HEK293 (cell line): ENCODE results near the gene RCL1.

Experiments used
- CTCF ChIA-PET: fragments of 350-600 bp; formaldehyde crosslinking; extraction: SDS; loops from one replicate; lab custom pipeline; 2021; ENCODE audit warnings: antibody characterized with exemption; lab: Yijun Ruan, JAX
- POLR2A ChIA-PET: fragments of 300-600 bp; formaldehyde crosslinking; extraction: SDS; loops from one replicate; lab custom pipeline; 2020; ENCODE audit warnings: antibody characterized with exemption, inconsistent platforms; lab: Yijun Ruan, JAX
- H3K27ac ChIP-seq: fragments of 200-500 bp; sonication (Bioruptor generic); 2 replicates; pipeline ENCODE4 v1.5.1; 2014; ENCODE audit warnings: low read depth, low read length, control low read depth, inconsistent platforms; ENCODE audit errors: extremely low read depth
- H3K36me3 ChIP-seq, 2 experiments: fragments of 200-500 bp in 1 of 2; sonication (Bioruptor generic) in 1 of 2; 1 replicate in 1 of 2; 2 replicates in 1 of 2; pipeline ENCODE4 v1.5.1; 2014 to 2017; ENCODE audit warnings: inconsistent platforms in 2 of 2, low read length in 2 of 2; ENCODE audit not compliant: control insufficient read depth in 2 of 2, insufficient read depth in 1 of 2
- H3K4me1 ChIP-seq: fragments of 200-500 bp; sonication (Bioruptor generic); 2 replicates; pipeline ENCODE4 v1.5.1; 2014; ENCODE audit warnings: mild to moderate bottlenecking, low read length, inconsistent platforms; ENCODE audit not compliant: control insufficient read depth, insufficient read depth
- H3K4me3 ChIP-seq: 2 replicates; pipeline ENCODE4 v1.5.1; 2011; ENCODE audit warnings: low read depth, mild to moderate bottlenecking, control low read depth, low read length, moderate library complexity
- H3K9me3 ChIP-seq: fragments of 200-500 bp; sonication (Bioruptor generic); 2 replicates; pipeline ENCODE4 v1.5.1; 2014; ENCODE audit warnings: low read depth, low read length, inconsistent platforms; ENCODE audit not compliant: control insufficient read depth, insufficient read depth
- KLF1 ChIP-seq: fragments of 450-650 bp; formaldehyde crosslinking; IDR thresholded peaks from 2 replicates; pipeline ENCODE4 v1.5.1; 2016; ENCODE audit warnings: missing biosample characterization, missing genetic modification characterization
- KLF10 ChIP-seq: fragments of 450-650 bp; IDR thresholded peaks from 2 replicates; pipeline ENCODE4 v1.5.1; 2018; ENCODE audit warnings: missing biosample characterization, mild to moderate bottlenecking, missing genetic modification characterization
- MEIS1 ChIP-seq: sonication (generic); formaldehyde crosslinking; IDR thresholded peaks from 2 replicates; pipeline ENCODE4 v1.8.1; 2022; ENCODE audit warnings: missing genetic modification reagents, mild to moderate bottlenecking, borderline replicate concordance
- SP7 ChIP-seq: fragments of 450-650 bp; formaldehyde crosslinking; IDR thresholded peaks from 2 replicates; pipeline ENCODE4 v1.5.1; 2016; ENCODE audit warnings: missing biosample characterization, missing genetic modification characterization
- ZNF121 ChIP-seq: fragments of 450-650 bp; formaldehyde crosslinking; IDR thresholded peaks from 2 replicates; pipeline ENCODE4 v1.5.1; 2016; ENCODE audit warnings: missing biosample characterization, missing genetic modification characterization
- ZNF266 ChIP-seq: fragments of 450-650 bp; formaldehyde crosslinking; IDR thresholded peaks from 2 replicates; pipeline ENCODE4 v1.5.1; 2016; ENCODE audit warnings: missing biosample characterization, missing genetic modification characterization, low read depth
- ZNF48 ChIP-seq: fragments of 450-650 bp; formaldehyde crosslinking; IDR thresholded peaks from 2 replicates; pipeline ENCODE4 v1.5.1; 2016; ENCODE audit warnings: missing biosample characterization, missing genetic modification characterization
- ZNF501 ChIP-seq: fragments of 450-650 bp; formaldehyde crosslinking; IDR thresholded peaks from 2 replicates; pipeline ENCODE4 v1.5.1; 2016; ENCODE audit warnings: missing biosample characterization, missing genetic modification characterization
- ZNF548 ChIP-seq: fragments of 450-650 bp; formaldehyde crosslinking; IDR thresholded peaks from 2 replicates; pipeline ENCODE4 v1.5.1; 2016; ENCODE audit warnings: missing biosample characterization, missing genetic modification characterization
- ZNF549 ChIP-seq: fragments of 450-650 bp; IDR thresholded peaks from 2 replicates; pipeline ENCODE4 v1.5.1; 2018; ENCODE audit warnings: missing biosample characterization, missing genetic modification characterization, mild to moderate bottlenecking, inconsistent platforms, moderate library complexity
- ZNF561 ChIP-seq: fragments of 450-650 bp; IDR thresholded peaks from 2 replicates; pipeline ENCODE4 v1.5.1; 2018; ENCODE audit warnings: missing biosample characterization, missing genetic modification characterization, borderline replicate concordance
- ZNF610 ChIP-seq: fragments of 450-650 bp; formaldehyde crosslinking; IDR thresholded peaks from 2 replicates; pipeline ENCODE4 v1.5.1; 2016; ENCODE audit warnings: missing biosample characterization, missing genetic modification characterization, borderline replicate concordance
- ZNF629 ChIP-seq: fragments of 450-650 bp; formaldehyde crosslinking; IDR thresholded peaks from 2 replicates; pipeline ENCODE4 v1.5.1; 2017; ENCODE audit warnings: missing biosample characterization, missing genetic modification characterization
- ZNF654 ChIP-seq: fragments of 450-650 bp; formaldehyde crosslinking; IDR thresholded peaks from 2 replicates; pipeline ENCODE4 v1.5.1; 2016; ENCODE audit warnings: low read depth, missing biosample characterization, missing genetic modification characterization
- ZNF660 ChIP-seq: fragments of 450-650 bp; IDR thresholded peaks from 2 replicates; pipeline ENCODE4 v1.5.1; 2018; ENCODE audit warnings: missing biosample characterization, mild to moderate bottlenecking, missing genetic modification characterization
- ZNF677 ChIP-seq: fragments of 450-650 bp; IDR thresholded peaks from 2 replicates; pipeline ENCODE4 v1.5.0; 2018; ENCODE audit warnings: missing biosample characterization, mild to moderate bottlenecking, missing genetic modification characterization, moderate library complexity
- TF ChIP-seq, protein P1 (sequence below): fragments of 450-650 bp; formaldehyde crosslinking; conservative IDR thresholded peaks from 2 replicates; pipeline ENCODE4 v1.5.1; 2016; ENCODE audit warnings: low read depth, missing biosample characterization, missing genetic modification characterization
- TF ChIP-seq, protein P2 (sequence below): fragments of 450-650 bp; formaldehyde crosslinking; IDR thresholded peaks from 2 replicates; pipeline ENCODE4 v1.5.1; 2017; ENCODE audit warnings: missing biosample characterization, missing genetic modification characterization
- TF ChIP-seq, protein P3 (sequence below): fragments of 450-650 bp; formaldehyde crosslinking; IDR thresholded peaks from 2 replicates; pipeline ENCODE4 v1.5.1; 2016; ENCODE audit warnings: missing biosample characterization, missing genetic modification characterization

Gene RCL1

GRCh38 chr9:4762886-4763541, 29.7 kb upstream of the RCL1 start:
- POLR2A ChIA-PET = interaction anchor here (1.0 kb wide), 1 partner anchor 222 kb away, joined by 3 read pairs; the partner anchor contains the start of gene JAK2
- TF ChIP-seq ZNF677 (tag by site-specific recombination) (no peak), KLF10 (no peak), SP7 (tag by site-specific recombination) (0 out of 2 replicates have a peak, but pooled peaks have one; percentile 1), MEIS1 (CRISPR knock-in tag) (0 out of 2 replicates have a peak, but pooled peaks have one; percentile 5), ZNF549 (tag by site-specific recombination) (no peak), ZNF610 (no peak)
- TF ChIP-seq, protein P1, sequence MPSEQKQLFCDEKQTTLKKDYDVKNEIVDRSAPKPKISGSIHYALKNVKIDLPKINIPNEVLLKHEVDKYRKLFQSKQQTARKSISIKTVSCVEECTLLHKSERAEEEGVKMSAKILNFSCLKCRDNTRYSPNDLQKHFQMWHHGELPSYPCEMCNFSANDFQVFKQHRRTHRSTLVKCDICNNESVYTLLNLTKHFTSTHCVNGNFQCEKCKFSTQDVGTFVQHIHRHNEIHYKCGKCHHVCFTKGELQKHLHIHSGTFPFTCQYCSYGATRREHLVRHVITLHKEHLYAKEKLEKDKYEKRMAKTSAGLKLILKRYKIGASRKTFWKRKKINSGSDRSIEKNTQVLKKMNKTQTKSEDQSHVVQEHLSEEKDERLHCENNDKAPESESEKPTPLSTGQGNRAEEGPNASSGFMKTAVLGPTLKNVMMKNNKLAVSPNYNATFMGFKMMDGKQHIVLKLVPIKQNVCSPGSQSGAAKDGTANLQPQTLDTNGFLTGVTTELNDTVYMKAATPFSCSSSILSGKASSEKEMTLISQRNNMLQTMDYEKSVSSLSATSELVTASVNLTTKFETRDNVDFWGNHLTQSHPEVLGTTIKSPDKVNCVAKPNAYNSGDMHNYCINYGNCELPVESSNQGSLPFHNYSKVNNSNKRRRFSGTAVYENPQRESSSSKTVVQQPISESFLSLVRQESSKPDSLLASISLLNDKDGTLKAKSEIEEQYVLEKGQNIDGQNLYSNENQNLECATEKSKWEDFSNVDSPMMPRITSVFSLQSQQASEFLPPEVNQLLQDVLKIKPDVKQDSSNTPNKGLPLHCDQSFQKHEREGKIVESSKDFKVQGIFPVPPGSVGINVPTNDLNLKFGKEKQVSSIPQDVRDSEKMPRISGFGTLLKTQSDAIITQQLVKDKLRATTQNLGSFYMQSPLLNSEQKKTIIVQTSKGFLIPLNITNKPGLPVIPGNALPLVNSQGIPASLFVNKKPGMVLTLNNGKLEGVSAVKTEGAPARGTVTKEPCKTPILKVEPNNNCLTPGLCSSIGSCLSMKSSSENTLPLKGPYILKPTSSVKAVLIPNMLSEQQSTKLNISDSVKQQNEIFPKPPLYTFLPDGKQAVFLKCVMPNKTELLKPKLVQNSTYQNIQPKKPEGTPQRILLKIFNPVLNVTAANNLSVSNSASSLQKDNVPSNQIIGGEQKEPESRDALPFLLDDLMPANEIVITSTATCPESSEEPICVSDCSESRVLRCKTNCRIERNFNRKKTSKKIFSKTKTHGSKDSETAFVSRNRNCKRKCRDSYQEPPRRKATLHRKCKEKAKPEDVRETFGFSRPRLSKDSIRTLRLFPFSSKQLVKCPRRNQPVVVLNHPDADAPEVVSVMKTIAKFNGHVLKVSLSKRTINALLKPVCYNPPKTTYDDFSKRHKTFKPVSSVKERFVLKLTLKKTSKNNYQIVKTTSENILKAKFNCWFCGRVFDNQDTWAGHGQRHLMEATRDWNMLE = no peak
- TF ChIP-seq, protein P2, sequence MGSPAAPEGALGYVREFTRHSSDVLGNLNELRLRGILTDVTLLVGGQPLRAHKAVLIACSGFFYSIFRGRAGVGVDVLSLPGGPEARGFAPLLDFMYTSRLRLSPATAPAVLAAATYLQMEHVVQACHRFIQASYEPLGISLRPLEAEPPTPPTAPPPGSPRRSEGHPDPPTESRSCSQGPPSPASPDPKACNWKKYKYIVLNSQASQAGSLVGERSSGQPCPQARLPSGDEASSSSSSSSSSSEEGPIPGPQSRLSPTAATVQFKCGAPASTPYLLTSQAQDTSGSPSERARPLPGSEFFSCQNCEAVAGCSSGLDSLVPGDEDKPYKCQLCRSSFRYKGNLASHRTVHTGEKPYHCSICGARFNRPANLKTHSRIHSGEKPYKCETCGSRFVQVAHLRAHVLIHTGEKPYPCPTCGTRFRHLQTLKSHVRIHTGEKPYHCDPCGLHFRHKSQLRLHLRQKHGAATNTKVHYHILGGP = no peak
- no peak overlapping the region for H3K4me3 ChIP-seq
- no peak overlapping the region for H3K27ac ChIP-seq
- no peaks in the 10 kb centered on the region for H3K9me3 ChIP-seq
- H3K36me3 ChIP-seq = no peaks in the 10 kb centered on the region
- no peaks in the 10 kb centered on the region for H3K4me1 ChIP-seq
- CTCF ChIA-PET = interaction anchor here (0.6 to 6.4 kb wide), 43 partner anchors 8 to 838 kb away, joined by 3 to 94 read pairs (median 4); partner anchors contain the start of genes AK3, JAK2 and RCL1

- no peak overlapping the region for H3K4me3 ChIP-seq
- TF ChIP-seq ZNF121 (tag by site-specific recombination) = 0 out of 2 replicates have a peak, but pooled peaks have one; percentile 31
- TF ChIP-seq ZNF654 = no peak
- no peak for TF ChIP-seq ZNF266 (tag by site-specific recombination)
- H3K36me3 ChIP-seq = no peaks in the 10 kb centered on the region
- POLR2A ChIA-PET = no interaction called here
- H3K27ac ChIP-seq = no peak overlapping the region
- no peaks in the 10 kb centered on the region for H3K4me1 ChIP-seq
- H3K9me3 ChIP-seq = no peaks in the 10 kb centered on the region
- CTCF ChIA-PET = interaction anchor here (0.8 to 6.4 kb wide), 9 partner anchors 14 to 826 kb away, joined by 4 to 94 read pairs (median 6); partner anchors contain the start of gene JAK2
Observed at GRCh38 chr9:4764033-4764432, 28.7 kb upstream of the RCL1 start.

DNA sequence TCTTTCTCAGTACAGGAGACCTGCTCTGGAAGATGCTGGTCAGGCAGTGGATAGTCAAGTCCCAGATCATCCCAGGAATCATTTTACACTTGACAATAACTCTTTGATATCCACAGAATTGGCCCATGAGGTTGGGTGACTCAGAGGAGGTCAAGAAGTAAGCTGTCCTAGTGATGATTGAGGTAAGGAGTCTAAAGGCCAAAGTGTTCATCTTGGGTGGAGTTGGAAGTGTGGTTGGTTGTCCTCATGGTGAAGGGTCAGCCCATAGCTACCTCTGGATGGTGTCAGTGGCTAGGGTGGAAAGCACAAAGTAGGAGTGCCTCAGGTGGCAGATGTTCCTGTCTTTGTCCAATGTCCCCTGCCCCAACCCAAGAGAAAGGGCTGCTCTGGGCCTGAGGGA, 24.1 kb upstream of the RCL1 start:
- no peak overlapping the region for H3K27ac ChIP-seq
- CTCF ChIA-PET = interaction anchor here (1.1 to 1.4 kb wide), 3 partner anchors 9 to 28 kb away, joined by 4 to 8 read pairs (median 7); no protein-coding TSS in a partner anchor
- H3K4me1 ChIP-seq = no peaks in the 10 kb centered on the region
- TF ChIP-seq, protein P3, sequence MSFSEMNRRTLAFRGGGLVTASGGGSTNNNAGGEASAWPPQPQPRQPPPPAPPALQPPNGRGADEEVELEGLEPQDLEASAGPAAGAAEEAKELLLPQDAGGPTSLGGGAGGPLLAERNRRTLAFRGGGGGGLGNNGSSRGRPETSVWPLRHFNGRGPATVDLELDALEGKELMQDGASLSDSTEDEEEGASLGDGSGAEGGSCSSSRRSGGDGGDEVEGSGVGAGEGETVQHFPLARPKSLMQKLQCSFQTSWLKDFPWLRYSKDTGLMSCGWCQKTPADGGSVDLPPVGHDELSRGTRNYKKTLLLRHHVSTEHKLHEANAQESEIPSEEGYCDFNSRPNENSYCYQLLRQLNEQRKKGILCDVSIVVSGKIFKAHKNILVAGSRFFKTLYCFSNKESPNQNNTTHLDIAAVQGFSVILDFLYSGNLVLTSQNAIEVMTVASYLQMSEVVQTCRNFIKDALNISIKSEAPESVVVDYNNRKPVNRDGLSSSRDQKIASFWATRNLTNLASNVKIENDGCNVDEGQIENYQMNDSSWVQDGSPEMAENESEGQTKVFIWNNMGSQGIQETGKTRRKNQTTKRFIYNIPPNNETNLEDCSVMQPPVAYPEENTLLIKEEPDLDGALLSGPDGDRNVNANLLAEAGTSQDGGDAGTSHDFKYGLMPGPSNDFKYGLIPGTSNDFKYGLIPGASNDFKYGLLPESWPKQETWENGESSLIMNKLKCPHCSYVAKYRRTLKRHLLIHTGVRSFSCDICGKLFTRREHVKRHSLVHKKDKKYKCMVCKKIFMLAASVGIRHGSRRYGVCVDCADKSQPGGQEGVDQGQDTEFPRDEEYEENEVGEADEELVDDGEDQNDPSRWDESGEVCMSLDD (tag by site-specific recombination) = no peak
- TF ChIP-seq ZNF660 (tag by site-specific recombination) (no peak), ZNF501 (tag by site-specific recombination) (no peak), KLF1 (tag by site-specific recombination) (no peak), ZNF629 (tag by site-specific recombination) (no peak), ZNF48 (tag by site-specific recombination) (no peak), ZNF561 (tag by site-specific recombination) (no peak), ZNF548 (tag by site-specific recombination) (no peak)
- no peaks in the 10 kb centered on the region for H3K36me3 ChIP-seq
- no peaks in the 10 kb centered on the region for H3K9me3 ChIP-seq
- no peak overlapping the region for H3K4me3 ChIP-seq
- POLR2A ChIA-PET = no interaction called here
